ENCODE measurements around the gene LETMD1.

The LETMD1 gene

GRCh38 chr12:51083126-51083833 lies 35.2 kb downstream of the LETMD1 start, which contains the start of gene CSRNP2:
CSRNP2 (minus strand) TSS chr12:51083596; CDS start chr12:51076561, 7,035 bp downstream.
- no peaks in the 10 kb centered on the region for H3K27me3 ChIP-seq (ENCODE audit: low read length)
- H3K4me3 ChIP-seq (ENCODE audit: insufficient read depth, low read length, poor library complexity, severe bottlenecking) = peak within 1 kb of the TSS; percentile 84
- H3K36me3 ChIP-seq (ENCODE audit: low read length) = no peaks in the 10 kb centered on the region
- TF ChIP-seq CTCF (IDR thresholded peaks at IDR 0.05; ENCODE audit: insufficient read depth, low read length, poor library complexity, severe bottlenecking) = no peak
- no peak for TF ChIP-seq EZH2phosphoT487 (conservative IDR thresholded peaks at IDR 0.05; ENCODE audit: low read length)
- H3F3A ChIP-seq (ENCODE audit: insufficient read depth) = 0 out of 2 replicates have a peak, but pooled peaks cover 8% of the 10 kb centered on the region
- H2AFZ ChIP-seq (ENCODE audit: low read depth, low read length, severe bottlenecking) = peak within 1 kb of the TSS; percentile 95
- no peaks in the 10 kb centered on the region for H4K20me1 ChIP-seq (ENCODE audit: low read depth, low read length)
- no peaks in the 10 kb centered on the region for H3K9me2 ChIP-seq (replicated peaks; ENCODE audit: insufficient read depth, low read length)
- peak within 1 kb of the TSS; percentile 82 for H3K4me2 ChIP-seq (ENCODE audit: low read depth, low read length, poor library complexity, severe bottlenecking)
- H3K27ac ChIP-seq (ENCODE audit: low read depth, low read length) = no peak within 1 kb of the TSS
- H3K9ac ChIP-seq (ENCODE audit: low read length) = peak within 1 kb of the TSS; percentile 89
- H3K9me3 ChIP-seq (ENCODE audit: insufficient read depth, low read length) = no peaks in the 10 kb centered on the region
- H3K79me2 ChIP-seq (ENCODE audit: insufficient read depth, low read length) = no peaks in the 10 kb centered on the region

GRCh38 chr12:51085757-51086156 lies 37.6 kb downstream of the LETMD1 start:
- Histone ChIP-seq H4K20me1 (ENCODE audit: low read depth, low read length) (no peaks in the 10 kb centered on the region), H3K9me3 (ENCODE audit: insufficient read depth, low read length) (no peaks in the 10 kb centered on the region), H3K79me2 (ENCODE audit: insufficient read depth, low read length) (no peaks in the 10 kb centered on the region), H3K9me2 (replicated peaks; ENCODE audit: insufficient read depth, low read length) (no peaks in the 10 kb centered on the region), H3K36me3 (ENCODE audit: low read length) (no peaks in the 10 kb centered on the region), H3K4me3 (ENCODE audit: insufficient read depth, low read length, poor library complexity, severe bottlenecking) (no peak overlapping the region), H3K27ac (ENCODE audit: low read depth, low read length) (no peak overlapping the region), H3K9ac (ENCODE audit: low read length) (no peak overlapping the region), H2AFZ (ENCODE audit: low read depth, low read length, severe bottlenecking) (no peak overlapping the region), H3K27me3 (ENCODE audit: low read length) (no peaks in the 10 kb centered on the region), H3F3A (ENCODE audit: insufficient read depth) (0 out of 2 replicates have a peak, but pooled peaks cover 8% of the 10 kb centered on the region), H3K4me2 (ENCODE audit: low read depth, low read length, poor library complexity, severe bottlenecking) (no peak overlapping the region)
- TF ChIP-seq CTCF (IDR thresholded peaks at IDR 0.05; ENCODE audit: insufficient read depth, low read length, poor library complexity, severe bottlenecking) (no peak), EZH2phosphoT487 (conservative IDR thresholded peaks at IDR 0.05; ENCODE audit: low read length) (no peak)

- H3K4me2 ChIP-seq (ENCODE audit: low read depth, low read length, poor library complexity, severe bottlenecking) = no peak overlapping the region
- no peaks in the 10 kb centered on the region for H3K27me3 ChIP-seq (ENCODE audit: low read length)
- no peaks in the 10 kb centered on the region for H3K9me2 ChIP-seq (replicated peaks; ENCODE audit: insufficient read depth, low read length)
- no peaks in the 10 kb centered on the region for H3K9me3 ChIP-seq (ENCODE audit: insufficient read depth, low read length)
- no peak for TF ChIP-seq EZH2phosphoT487 (conservative IDR thresholded peaks at IDR 0.05; ENCODE audit: low read length)
- no peak for TF ChIP-seq CTCF (IDR thresholded peaks at IDR 0.05; ENCODE audit: insufficient read depth, low read length, poor library complexity, severe bottlenecking)
- H2AFZ ChIP-seq (ENCODE audit: low read depth, low read length, severe bottlenecking) = no peak overlapping the region
- H3F3A ChIP-seq (ENCODE audit: insufficient read depth) = 0 out of 2 replicates have a peak, but pooled peaks cover 8% of the 10 kb centered on the region
- no peak overlapping the region for H3K9ac ChIP-seq (ENCODE audit: low read length)
- H4K20me1 ChIP-seq (ENCODE audit: low read depth, low read length) = no peaks in the 10 kb centered on the region
- H3K27ac ChIP-seq (ENCODE audit: low read depth, low read length) = no peak overlapping the region
- H3K36me3 ChIP-seq (ENCODE audit: low read length) = no peaks in the 10 kb centered on the region
- no peaks in the 10 kb centered on the region for H3K79me2 ChIP-seq (ENCODE audit: insufficient read depth, low read length)
- H3K4me3 ChIP-seq (ENCODE audit: insufficient read depth, low read length, poor library complexity, severe bottlenecking) = no peak overlapping the region
Observed at GRCh38 chr12:51086933-51087332, 38.8 kb downstream of the LETMD1 start.
